Prostate gland (tissue), 2 donors: Measurements from ENCODE around the gene SLC1A2.

Experiments
- CTCF ChIP-seq, 4 experiments: fragments of 200-600 bp in 2 of 4; fragments of 450-650 bp in 2 of 4; sonication (generic) in 2 of 4; IDR thresholded peaks; 1 replicate in 3 of 4; 2 replicates in 1 of 4; pipeline ENCODE4 v1.5.1; 2016 to 2019; ENCODE audit warnings: antibody characterized with exemption in 4 of 4, mild to moderate bottlenecking in 2 of 4, moderate library complexity in 2 of 4
- POLR2A ChIP-seq: fragments of 450-650 bp; IDR thresholded peaks from one replicate; pipeline ENCODE4 v1.6.1; 2016; ENCODE audit warnings: antibody characterized with exemption, mild to moderate bottlenecking
- POLR2AphosphoS5 ChIP-seq: sonication (generic); formaldehyde crosslinking; IDR thresholded peaks from one replicate; pipeline ENCODE4 v1.6.1; 2017; ENCODE audit warnings: antibody characterized with exemption

DNA sequence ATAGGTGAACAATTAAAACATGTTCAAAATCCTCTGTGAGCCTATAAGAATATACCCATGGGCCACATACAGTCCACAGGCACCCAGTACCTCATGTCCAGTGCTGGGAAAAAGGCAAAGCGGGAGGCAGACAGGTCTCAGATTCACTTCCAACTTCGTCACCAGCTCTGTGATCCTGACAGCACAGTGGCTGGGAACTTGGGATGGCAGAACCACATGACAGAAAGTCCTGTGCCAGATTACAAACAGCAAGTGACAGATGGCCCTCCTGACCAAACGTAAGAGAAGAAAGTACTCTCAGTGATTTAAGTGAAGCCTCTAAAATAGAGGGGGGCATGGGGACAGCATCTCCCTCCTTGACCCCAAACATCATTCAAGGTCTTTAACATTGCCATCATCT is 5.8 kb downstream of the SLC1A2 start:
- TF ChIP-seq CTCF (IDR thresholded peaks at IDR 0.05) (no peak), POLR2AphosphoS5 (no peak), POLR2A (no peak)
